Measurements from ENCODE around the gene IGSF1. TPM values are rescaled to one million over a fixed set of nuclear protein-coding genes. Genes with fewer than 3 reads are reported as not detected.

The IGSF1 gene
- total RNA-seq, 1 donor from 2014 or later, result 9.6 TPM

- TF ChIP-seq EZH2 (IDR thresholded peaks at IDR 0.05) (no peak), EZH2phosphoT487 (IDR thresholded peaks at IDR 0.05) (no peak), CTCF (IDR thresholded peaks at IDR 0.05) (no peak)
- Histone ChIP-seq H3K27me3 (no peaks in the 10 kb centered on the region), H3K36me3 (no peaks in the 10 kb centered on the region), H2AFZ (replicated peaks) (no peak overlapping the region), H3K4me1 (no peaks in the 10 kb centered on the region), H3K9ac (no peak overlapping the region), H4K20me1 (ENCODE audit: low read depth) (no peaks in the 10 kb centered on the region), H3K9me3 (ENCODE audit: low read depth) (no peaks in the 10 kb centered on the region), H3F3A (ENCODE audit: low read depth) (no peaks in the 10 kb centered on the region), H3K4me2 (no peak overlapping the region), H3K79me2 (ENCODE audit: low read depth) (no peaks in the 10 kb centered on the region), H3K27ac (no peak overlapping the region), H3K4me3 (no peak overlapping the region)
- Mint-ChIP-seq H3K27me3 (ENCODE audit: insufficient read depth, low read depth) (no peaks in the 10 kb centered on the region), H3K36me3 (no peaks in the 10 kb centered on the region), H3K27ac (no peak overlapping the region), H3K4me3 (no peak overlapping the region), H3K4me1 (peaks cover 4% of the 10 kb centered on the region), H3K9me3 (peaks cover 8% of the 10 kb centered on the region)
- no peak for DNase-seq (ENCODE audit: low spot score)
These were observed 33.5 kb upstream of the IGSF1 start for GRCh38 chrX:131322651-131323050.

- no peak overlapping the region for H3K27ac ChIP-seq
- no peaks in the 10 kb centered on the region for H3K9me3 ChIP-seq (ENCODE audit: low read depth)
- peaks cover 17% of the 10 kb centered on the region for H3K4me1 Mint-ChIP-seq
- no peaks in the 10 kb centered on the region for H4K20me1 ChIP-seq (ENCODE audit: low read depth)
- H3K4me2 ChIP-seq, result no peak overlapping the region
- no peaks in the 10 kb centered on the region for H3K79me2 ChIP-seq (ENCODE audit: low read depth)
- no peak overlapping the region for H3K4me3 Mint-ChIP-seq
- H3K27me3 ChIP-seq, result no peaks in the 10 kb centered on the region
- H3K4me1 ChIP-seq, result no peaks in the 10 kb centered on the region
- no peaks in the 10 kb centered on the region for H3F3A ChIP-seq (ENCODE audit: low read depth)
- no peaks in the 10 kb centered on the region for H3K36me3 Mint-ChIP-seq
- H3K27ac Mint-ChIP-seq, result no peak overlapping the region
- DNase-seq (ENCODE audit: low spot score), result no peak
- H3K9ac ChIP-seq, result no peak overlapping the region
- no peak for TF ChIP-seq EZH2 (IDR thresholded peaks at IDR 0.05)
- TF ChIP-seq CTCF (IDR thresholded peaks at IDR 0.05), result no peak
- TF ChIP-seq EZH2phosphoT487 (IDR thresholded peaks at IDR 0.05), result no peak
- H3K36me3 ChIP-seq, result no peaks in the 10 kb centered on the region
- H2AFZ ChIP-seq (replicated peaks), result no peak overlapping the region
- H3K27me3 Mint-ChIP-seq (ENCODE audit: insufficient read depth, low read depth), result no peaks in the 10 kb centered on the region
- no peak overlapping the region for H3K4me3 ChIP-seq
- H3K9me3 Mint-ChIP-seq, result no peaks in the 10 kb centered on the region
These were observed 28.2 kb upstream of the IGSF1 start for GRCh38 chrX:131317326-131317725.

- Histone ChIP-seq H3K9me3 (ENCODE audit: low read depth) (no peaks in the 10 kb centered on the region), H3F3A (ENCODE audit: low read depth) (no peaks in the 10 kb centered on the region), H3K27ac (no peak overlapping the region), H4K20me1 (ENCODE audit: low read depth) (no peaks in the 10 kb centered on the region), H3K4me3 (no peak overlapping the region), H3K36me3 (no peaks in the 10 kb centered on the region), H3K4me1 (no peaks in the 10 kb centered on the region), H3K79me2 (ENCODE audit: low read depth) (no peaks in the 10 kb centered on the region), H2AFZ (replicated peaks) (no peak overlapping the region), H3K4me2 (no peak overlapping the region), H3K27me3 (no peaks in the 10 kb centered on the region), H3K9ac (no peak overlapping the region)
- DNase-seq (ENCODE audit: low spot score), result no peak
- no peak overlapping the region for H3K4me3 Mint-ChIP-seq
- TF ChIP-seq EZH2phosphoT487 (IDR thresholded peaks at IDR 0.05), result no peak
- peaks cover 17% of the 10 kb centered on the region for H3K4me1 Mint-ChIP-seq
- H3K27ac Mint-ChIP-seq, result no peak overlapping the region
- H3K27me3 Mint-ChIP-seq (ENCODE audit: insufficient read depth, low read depth), result no peaks in the 10 kb centered on the region
- H3K36me3 Mint-ChIP-seq, result no peaks in the 10 kb centered on the region
- no peaks in the 10 kb centered on the region for H3K9me3 Mint-ChIP-seq
These were observed 27.2 kb upstream of the IGSF1 start for GRCh38 chrX:131316260-131316659.

GRCh38 chrX:131308980-131309379 is 19.9 kb upstream of the IGSF1 start:
- H3K36me3 ChIP-seq, result no peaks in the 10 kb centered on the region
- H3K4me1 Mint-ChIP-seq, result peaks cover 16% of the 10 kb centered on the region
- H3K9ac ChIP-seq, result no peak overlapping the region
- DNase-seq (ENCODE audit: low spot score), result no peak
- H3K4me2 ChIP-seq, result no peak overlapping the region
- H3K27me3 Mint-ChIP-seq (ENCODE audit: insufficient read depth, low read depth), result no peaks in the 10 kb centered on the region
- TF ChIP-seq EZH2 (IDR thresholded peaks at IDR 0.05), result no peak
- no peak for TF ChIP-seq CTCF (IDR thresholded peaks at IDR 0.05)
- TF ChIP-seq EZH2phosphoT487 (IDR thresholded peaks at IDR 0.05), result no peak
- H4K20me1 ChIP-seq (ENCODE audit: low read depth), result no peaks in the 10 kb centered on the region
- H3K9me3 ChIP-seq (ENCODE audit: low read depth), result peaks cover 4% of the 10 kb centered on the region
- no peak overlapping the region for H2AFZ ChIP-seq (replicated peaks)
- H3K4me3 ChIP-seq, result no peak overlapping the region
- H3K4me1 ChIP-seq, result peaks cover 5% of the 10 kb centered on the region
- no peak overlapping the region for H3K27ac Mint-ChIP-seq
- no peaks in the 10 kb centered on the region for H3F3A ChIP-seq (ENCODE audit: low read depth)
- H3K4me3 Mint-ChIP-seq, result no peak overlapping the region
- H3K27ac ChIP-seq, result no peak overlapping the region
- H3K27me3 ChIP-seq, result no peaks in the 10 kb centered on the region
- H3K36me3 Mint-ChIP-seq, result no peaks in the 10 kb centered on the region
- no peaks in the 10 kb centered on the region for H3K9me3 Mint-ChIP-seq
- no peaks in the 10 kb centered on the region for H3K79me2 ChIP-seq (ENCODE audit: low read depth)
